Stimulated activated naive B cell treated with anti-CD40 and anti-IgM and Interleukin-4, amounts not matched to agents 10 μg/mL and 1 μg/mL and 100 μg/mL, for 72 hours (primary cell): ENCODE results near the gene TVP23C.

Source experiments
- ATAC-seq, 2 donors: fragments of 150-1000 bp; cut with Tn5 transposase; replicated peaks; 2 replicates each; pipeline ENCODE4 v1.10.0; 2021; ENCODE audit warnings: moderate library complexity in 1 of 2
- DNase-seq: peaks from one replicate; pipeline ENCODE4 v3.0.0; 2021
- H3K27ac Mint-ChIP-seq: one replicate; pipeline ENCODE4 v1.8.0; 2022; ENCODE audit warnings: mild to moderate bottlenecking, mixed read lengths
- H3K27me3 Mint-ChIP-seq, 2 donors: one replicate each; pipeline ENCODE4 v1.8.0; 2022; ENCODE audit warnings: mixed read lengths in 2 of 2
- H3K36me3 Mint-ChIP-seq, 2 donors: one replicate each; pipeline ENCODE4 v1.8.0; 2022; ENCODE audit warnings: mixed read lengths in 2 of 2, mild to moderate bottlenecking in 1 of 2
- H3K4me1 Mint-ChIP-seq, 2 donors: one replicate each; pipeline ENCODE4 v1.8.0; 2022; ENCODE audit warnings: mixed read lengths in 2 of 2, mild to moderate bottlenecking in 1 of 2
- H3K4me3 Mint-ChIP-seq, 2 donors: one replicate each; pipeline ENCODE4 v1.8.0; 2022; ENCODE audit warnings: mild to moderate bottlenecking in 2 of 2, mixed read lengths in 2 of 2, moderate library complexity in 1 of 2
- H3K9me3 Mint-ChIP-seq, 2 donors: one replicate each; pipeline ENCODE4 v1.8.0; 2022; ENCODE audit warnings: mixed read lengths in 2 of 2, mild to moderate bottlenecking in 1 of 2

Gene TVP23C

GRCh38 chr17:15454346-15454745 lies 108.9 kb downstream of the TVP23C start:
- no peak overlapping the region for H3K27ac Mint-ChIP-seq
- H3K27me3 Mint-ChIP-seq, result no peaks in the 10 kb centered on the region
- ATAC-seq (no peak), DNase-seq (no peak)
- no peak overlapping the region for H3K4me3 Mint-ChIP-seq
- H3K36me3 Mint-ChIP-seq, result peaks cover 8 to 23% of the 10 kb centered on the region in 2 donors
- no peaks in the 10 kb centered on the region for H3K4me1 Mint-ChIP-seq
- peaks cover 0 to 4% of the 10 kb centered on the region in 2 donors for H3K9me3 Mint-ChIP-seq

DNA sequence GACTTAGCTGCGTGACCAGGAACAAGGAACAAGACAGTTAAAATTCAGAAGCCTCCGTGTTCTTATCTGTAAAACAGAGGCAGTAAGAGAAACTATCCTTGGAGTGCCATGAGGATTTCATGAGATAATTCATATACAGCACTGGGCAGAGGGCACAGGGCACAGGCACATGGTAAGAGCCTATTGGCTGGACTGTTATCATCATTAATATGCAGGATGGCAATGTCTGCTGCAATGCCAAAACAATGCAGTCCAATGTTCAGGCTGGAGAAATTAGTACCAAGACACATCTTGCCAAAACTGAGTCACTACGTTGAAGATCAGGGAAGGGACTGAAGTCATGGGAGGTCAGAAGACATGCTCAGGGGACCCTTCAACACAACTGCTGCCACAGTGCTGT lies 109.5 kb downstream of the TVP23C start:
- no peak overlapping the region for H3K4me3 Mint-ChIP-seq
- peaks cover 0 to 4% of the 10 kb centered on the region in 2 donors for H3K9me3 Mint-ChIP-seq
- ATAC-seq (no peak), DNase-seq (no peak)
- no peaks in the 10 kb centered on the region for H3K27me3 Mint-ChIP-seq
- H3K36me3 Mint-ChIP-seq, result peaks cover 8 to 23% of the 10 kb centered on the region in 2 donors
- no peaks in the 10 kb centered on the region for H3K4me1 Mint-ChIP-seq
- H3K27ac Mint-ChIP-seq, result no peak overlapping the region

DNA sequence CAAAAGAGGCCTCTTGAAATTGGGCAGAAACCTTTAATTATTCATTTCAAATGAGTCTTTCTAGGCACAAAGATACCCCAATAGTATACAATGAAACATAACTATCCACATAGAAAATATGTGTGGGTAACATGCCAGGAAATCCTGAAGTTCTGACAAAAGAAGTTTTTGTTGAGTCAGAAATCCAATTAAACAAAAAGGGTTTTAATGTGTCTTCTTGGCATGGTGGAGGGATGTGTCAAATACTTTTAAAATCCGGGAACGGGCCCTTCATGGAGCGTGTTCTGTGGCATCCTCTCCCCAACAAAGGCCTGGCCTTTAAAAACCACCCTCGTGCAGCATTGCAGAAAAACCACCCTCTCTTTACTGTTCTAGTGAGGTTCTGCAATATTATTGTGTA lies 110.0 kb downstream of the TVP23C start:
- ATAC-seq, result no peak
- peaks cover 11 to 23% of the 10 kb centered on the region in 2 donors for H3K36me3 Mint-ChIP-seq
- no peaks in the 10 kb centered on the region for H3K27me3 Mint-ChIP-seq
- no peak for DNase-seq
- no peaks in the 10 kb centered on the region for H3K4me1 Mint-ChIP-seq
- peaks cover 0 to 4% of the 10 kb centered on the region in 2 donors for H3K9me3 Mint-ChIP-seq
- H3K27ac Mint-ChIP-seq, result no peak overlapping the region
- H3K4me3 Mint-ChIP-seq, result no peak overlapping the region

DNA sequence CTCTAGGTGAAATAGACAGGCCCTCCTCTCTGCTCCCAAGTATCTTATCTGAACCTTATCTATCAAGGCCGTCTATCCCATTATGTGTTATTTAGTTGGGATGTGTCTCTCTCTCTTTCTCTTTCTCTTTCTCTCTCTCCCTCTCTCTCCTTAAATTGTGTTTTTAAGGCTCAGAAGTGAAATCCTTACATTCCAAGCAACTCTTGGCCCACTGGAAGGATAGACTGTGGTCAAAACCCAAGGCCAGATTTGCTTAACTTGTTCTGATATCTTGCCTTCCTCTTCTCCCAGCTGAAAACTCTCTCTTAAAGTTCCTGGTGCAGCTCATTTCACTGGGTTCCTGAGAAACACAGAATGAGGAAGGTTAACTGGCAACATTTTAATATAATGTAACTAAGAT lies 110.5 kb downstream of the TVP23C start:
- Mint-ChIP-seq H3K36me3 (peaks cover 11 to 20% of the 10 kb centered on the region in 2 donors), H3K9me3 (peaks cover 0 to 4% of the 10 kb centered on the region in 2 donors), H3K4me3 (no peak overlapping the region), H3K4me1 (no peaks in the 10 kb centered on the region), H3K27ac (no peak overlapping the region), H3K27me3 (no peaks in the 10 kb centered on the region)
- DNase-seq (no peak), ATAC-seq (no peak)
